Right hindlimb (tissue), 1 donor: Measurements from ENCODE around the gene PITPNM3.
"Not testable (repeated sequence)": the region's sequence is repeated elsewhere in the genome, so short reads cannot be mapped to it uniquely, and the experiment has no call there.

Source experiments
- DNase-seq: peaks from one replicate; pipeline ENCODE4 v3.0.0-alpha.2; 2018

PITPNM3 gene

GRCh38 chr17:6574687-6575595, 18.6 kb upstream of the PITPNM3 start:
- peak; percentile 53 for DNase-seq

DNA sequence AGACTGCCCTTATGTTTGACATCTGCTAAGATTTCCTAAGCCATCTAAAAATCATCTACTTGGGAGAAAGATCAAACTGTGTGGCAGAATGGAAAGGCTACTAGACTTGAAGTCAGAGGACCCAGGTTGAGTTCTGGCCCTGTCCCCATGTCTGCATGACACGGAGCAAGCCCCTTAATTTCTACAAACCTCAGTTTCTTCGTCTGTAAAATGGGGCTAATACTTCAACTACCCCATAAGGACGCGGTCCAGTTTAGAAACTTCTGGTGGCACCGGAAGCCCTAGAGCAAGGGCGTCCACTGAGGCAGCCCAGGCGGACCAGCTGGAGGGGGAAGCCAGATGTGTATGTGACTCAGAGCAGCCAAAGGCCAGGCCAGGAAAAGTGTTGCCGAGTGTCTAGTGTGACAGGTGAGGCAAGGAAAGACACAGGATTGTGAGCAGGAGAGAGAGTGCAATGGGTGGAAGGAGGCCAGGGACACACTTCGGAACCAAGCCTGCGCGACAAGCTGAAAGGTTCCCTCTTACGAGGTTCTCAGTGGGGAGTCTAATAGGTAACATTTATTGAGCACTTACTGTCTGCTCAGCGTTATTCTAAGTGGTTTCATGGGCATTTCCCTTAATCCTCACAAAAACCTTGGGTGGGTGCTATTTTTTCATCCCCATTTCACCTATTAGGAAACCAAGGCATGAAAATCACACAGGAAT, 17.8 kb upstream of the PITPNM3 start:
- DNase-seq, result no peak

GRCh38 chr17:6573495-6573894, 17.1 kb upstream of the PITPNM3 start:
- DNase-seq, result not testable (repeated sequence)

DNA sequence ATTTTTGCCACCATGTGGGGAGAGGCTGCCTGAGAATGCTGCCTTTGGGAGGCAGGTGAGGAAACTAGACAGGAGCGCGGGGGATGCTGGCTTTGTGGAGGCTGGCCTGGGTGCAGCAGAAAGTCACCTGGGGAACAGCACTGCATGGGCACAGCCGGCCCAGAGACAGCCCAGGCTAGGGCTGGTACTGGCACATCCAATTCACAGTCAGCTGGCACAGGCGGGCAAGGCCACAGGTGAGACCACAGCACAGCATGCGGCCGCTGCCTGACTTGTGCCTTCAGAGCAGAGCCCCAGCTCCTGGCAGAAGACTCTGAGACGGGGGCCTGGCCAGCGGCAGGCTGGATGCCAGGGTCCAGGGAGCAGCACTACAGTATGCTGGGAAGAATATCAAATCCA, 16.6 kb upstream of the PITPNM3 start:
- no peak for DNase-seq

GRCh38 chr17:6571452-6571781, 15.1 kb upstream of the PITPNM3 start:
- DNase-seq, result no peak

DNA sequence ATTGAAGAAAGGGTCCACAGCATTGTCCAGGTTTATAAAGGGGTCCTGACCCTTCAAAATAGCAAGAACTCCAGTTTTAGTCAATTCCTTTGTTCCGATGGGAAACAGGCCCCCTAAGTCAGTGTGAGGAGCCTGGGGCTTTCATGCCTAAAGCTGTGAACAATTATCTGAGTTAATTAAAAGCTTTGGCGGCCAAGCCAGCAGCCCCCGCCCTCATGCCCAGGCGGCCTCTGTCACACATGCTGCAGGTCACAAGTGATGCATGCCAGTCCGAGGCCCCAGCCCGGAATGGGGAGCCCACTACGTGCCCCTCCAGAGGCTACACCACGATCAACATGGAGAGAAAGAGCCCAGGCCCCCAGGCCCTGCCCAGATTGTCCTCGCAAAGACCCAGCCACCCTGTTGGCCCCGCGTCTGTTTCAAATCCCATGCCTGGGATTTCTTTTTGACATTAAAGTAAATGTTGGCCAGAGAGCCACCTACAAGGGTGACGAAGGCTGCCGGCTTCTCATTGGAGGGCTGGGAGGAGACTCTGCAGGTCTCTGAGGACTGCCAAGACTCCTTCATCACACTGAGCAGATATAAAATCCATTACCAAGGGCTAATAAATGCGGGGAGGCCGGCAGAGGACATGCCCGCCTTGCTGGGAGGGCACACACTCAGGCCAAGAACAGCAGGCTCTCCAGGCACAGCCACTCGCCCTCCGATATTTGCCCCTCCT, 14.5 kb upstream of the PITPNM3 start:
- DNase-seq, result no peak

GRCh38 chr17:6569370-6570285, 13.3 kb upstream of the PITPNM3 start:
- no peak for DNase-seq

DNA sequence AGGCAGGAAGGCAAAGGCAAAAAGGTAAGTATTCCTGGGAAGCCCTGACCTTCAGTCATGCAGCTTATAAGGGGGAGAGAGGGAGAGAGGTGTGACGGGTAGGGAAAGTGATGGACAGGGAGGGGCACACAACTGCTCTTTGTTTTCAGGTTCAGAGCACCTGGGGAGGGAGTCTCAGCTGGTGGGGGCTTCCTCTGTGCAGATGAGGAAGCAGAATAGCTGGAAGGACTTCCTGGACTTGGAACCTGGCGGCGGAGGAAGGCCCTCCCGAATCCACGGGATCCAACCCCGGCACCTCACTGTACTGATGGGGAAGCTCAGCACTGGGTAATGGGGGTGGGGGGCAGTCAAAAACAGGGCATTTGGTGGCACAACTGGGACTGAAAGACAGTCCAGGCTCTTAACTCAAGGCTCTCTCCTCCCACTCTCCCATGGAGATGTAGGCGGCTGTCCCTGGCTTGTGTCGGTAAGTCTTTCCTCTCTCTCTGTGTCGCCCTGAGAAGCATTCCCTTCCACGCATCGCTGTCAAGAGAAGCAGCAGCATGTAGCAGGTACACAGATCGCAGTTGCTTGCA, 11.9 kb upstream of the PITPNM3 start:
- DNase-seq, result no peak

- DNase-seq, result no peak
These were observed 11.3 kb upstream of the PITPNM3 start for GRCh38 chr17:6567528-6568183.

DNA sequence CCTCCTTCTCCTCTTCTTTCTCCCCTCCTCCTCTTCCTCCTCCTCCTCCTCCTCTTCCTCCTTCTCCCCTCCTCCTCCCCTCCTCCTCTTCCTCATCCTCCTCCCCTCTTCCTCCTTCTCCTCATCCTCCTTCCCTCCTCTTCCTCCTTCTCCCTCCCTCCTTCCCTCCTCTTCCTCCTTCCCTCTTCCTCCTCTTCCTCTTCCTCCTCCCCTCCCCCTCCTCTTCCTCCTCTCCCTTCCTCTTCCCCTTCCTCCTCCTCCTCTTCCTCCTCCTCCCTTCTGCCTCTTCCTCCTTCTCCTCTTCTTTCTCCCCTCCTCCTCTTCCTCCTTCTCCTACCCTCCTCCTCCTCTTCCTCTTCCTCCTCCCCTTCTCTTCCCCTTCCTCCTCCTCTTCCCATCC, 5.1 kb upstream of the PITPNM3 start:
- DNase-seq, result no peak

DNA sequence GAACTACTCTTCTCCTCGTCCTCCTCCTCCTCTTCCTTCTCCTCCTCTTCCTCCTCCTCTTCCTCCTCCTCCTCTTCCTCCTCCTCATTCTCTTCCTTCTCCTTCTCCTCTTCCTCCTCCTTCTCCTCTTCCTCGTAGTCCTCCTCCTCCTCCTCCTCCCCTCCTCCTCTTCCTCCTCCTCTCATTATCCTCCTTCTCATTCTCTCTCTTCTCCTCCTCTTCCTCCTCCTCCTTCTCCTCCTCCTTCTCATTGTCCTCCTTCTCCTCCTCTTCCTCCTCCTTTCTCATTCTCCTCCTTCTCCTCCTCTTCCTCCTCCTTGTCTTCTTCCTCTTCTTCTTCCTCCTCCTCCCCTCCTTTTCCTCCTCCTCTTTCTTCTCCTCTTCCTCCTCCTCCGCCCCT, 4.1 kb upstream of the PITPNM3 start:
- no peak for DNase-seq

DNA sequence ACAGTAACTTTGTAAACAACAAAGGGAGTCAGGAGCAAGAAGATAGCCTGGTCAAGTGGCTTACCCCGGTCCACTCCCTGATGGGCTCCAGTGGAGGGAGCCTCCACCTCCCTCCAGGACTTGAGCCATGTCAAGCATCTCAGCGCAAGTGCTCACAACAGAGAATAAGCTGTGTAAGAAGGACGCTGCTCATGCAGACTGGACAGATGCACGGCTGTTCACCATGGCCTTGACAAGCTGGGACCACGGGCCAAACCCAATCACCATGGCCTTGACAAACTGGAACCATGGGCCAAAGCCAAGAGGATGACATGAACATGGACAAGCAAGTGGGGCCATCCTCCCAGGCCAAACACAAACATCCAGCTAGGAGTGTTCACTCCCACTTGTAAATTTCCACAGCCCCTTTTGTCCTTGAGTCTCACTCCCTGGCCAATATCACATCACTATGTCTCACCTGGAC, 3.4 kb upstream of the PITPNM3 start:
- DNase-seq, result no peak

GRCh38 chr17:6558932-6559752, 2.8 kb upstream of the PITPNM3 start:
- no peak for DNase-seq

DNA sequence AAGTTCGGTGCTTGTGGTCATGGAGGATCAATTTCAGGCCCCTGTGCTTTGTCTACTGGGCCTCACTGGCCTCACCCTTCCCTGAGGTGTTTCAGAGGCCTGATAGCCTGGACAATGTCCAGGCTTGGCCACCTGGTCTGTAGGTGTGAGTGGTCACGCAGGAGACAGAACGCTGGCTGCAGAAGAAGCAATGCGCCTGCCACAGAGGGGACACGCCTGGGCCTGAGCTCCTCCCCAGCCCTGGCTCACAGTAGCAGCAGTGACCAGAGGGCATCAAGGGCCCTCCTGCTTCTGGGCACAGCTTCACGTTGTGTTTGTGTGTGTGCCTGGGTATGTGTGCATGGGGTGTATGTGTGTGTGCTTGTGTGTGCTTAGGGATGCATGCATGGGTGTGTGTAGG, 1.9 kb upstream of the PITPNM3 start:
- DNase-seq, result no peak

- no peak for DNase-seq
These were observed 684 bp upstream of the PITPNM3 start for GRCh38 chr17:6557040-6557438.

DNA sequence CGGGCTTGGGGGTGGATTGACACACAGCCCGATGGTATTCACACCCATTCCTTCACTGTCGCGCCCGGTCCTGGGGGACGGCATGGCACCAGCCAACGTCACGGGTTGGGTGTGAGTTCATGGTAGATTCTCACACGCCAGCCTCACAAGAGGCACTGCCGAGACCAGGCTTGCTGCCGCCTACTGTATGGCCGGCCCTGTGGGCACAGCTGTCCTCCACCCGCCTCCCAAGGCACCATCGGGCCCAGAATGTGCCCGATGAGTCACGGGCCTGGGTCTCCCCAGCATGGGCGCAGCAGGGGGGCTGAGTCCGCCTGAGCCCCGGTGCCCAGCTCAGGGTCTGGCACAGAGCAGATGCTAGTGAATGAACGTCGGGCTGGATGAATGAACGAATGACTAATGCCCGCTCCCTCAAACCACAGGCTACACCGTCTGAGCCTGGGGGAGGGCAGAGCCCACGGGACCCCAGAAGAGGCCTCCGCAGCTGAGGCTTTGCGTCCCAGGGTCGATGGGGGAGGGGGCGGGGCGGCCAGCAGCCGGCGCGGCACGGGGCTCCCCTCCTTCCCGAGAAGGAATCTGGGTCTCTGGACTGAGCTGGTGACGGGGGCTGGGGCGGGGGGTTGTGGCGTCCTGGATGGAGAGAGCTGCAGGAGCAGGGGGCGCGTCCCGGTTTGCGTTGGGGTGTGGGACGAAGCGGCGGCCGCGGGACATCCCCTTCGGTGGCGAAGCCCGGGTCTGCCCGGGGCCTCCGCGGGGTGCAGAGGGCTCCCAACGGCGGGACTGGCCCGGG, 829 bp downstream of the PITPNM3 start:
- DNase-seq, result no peak

- DNase-seq, result no peak
These were observed 1.5 kb downstream of the PITPNM3 start for GRCh38 chr17:6554871-6555330.

DNA sequence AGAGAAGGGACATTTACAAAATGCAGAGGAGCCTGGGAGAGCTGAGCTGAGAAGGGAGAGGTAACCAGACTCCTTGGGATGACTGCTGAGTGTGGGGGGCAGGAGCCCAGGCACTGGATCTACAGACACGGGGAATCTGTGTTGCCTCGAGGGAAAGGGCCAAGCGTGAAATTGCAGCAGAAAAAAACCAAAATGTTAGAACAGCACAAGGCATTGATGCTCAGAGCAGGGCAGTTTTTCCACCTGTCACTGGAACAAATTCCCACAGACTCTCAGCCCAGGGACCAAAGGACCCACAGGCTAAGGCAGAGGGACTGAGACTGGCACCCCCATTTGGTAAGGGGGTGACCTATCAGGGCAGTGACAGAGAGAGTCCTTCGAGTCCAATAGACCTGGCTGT, 2.0 kb downstream of the PITPNM3 start:
- no peak for DNase-seq

DNA sequence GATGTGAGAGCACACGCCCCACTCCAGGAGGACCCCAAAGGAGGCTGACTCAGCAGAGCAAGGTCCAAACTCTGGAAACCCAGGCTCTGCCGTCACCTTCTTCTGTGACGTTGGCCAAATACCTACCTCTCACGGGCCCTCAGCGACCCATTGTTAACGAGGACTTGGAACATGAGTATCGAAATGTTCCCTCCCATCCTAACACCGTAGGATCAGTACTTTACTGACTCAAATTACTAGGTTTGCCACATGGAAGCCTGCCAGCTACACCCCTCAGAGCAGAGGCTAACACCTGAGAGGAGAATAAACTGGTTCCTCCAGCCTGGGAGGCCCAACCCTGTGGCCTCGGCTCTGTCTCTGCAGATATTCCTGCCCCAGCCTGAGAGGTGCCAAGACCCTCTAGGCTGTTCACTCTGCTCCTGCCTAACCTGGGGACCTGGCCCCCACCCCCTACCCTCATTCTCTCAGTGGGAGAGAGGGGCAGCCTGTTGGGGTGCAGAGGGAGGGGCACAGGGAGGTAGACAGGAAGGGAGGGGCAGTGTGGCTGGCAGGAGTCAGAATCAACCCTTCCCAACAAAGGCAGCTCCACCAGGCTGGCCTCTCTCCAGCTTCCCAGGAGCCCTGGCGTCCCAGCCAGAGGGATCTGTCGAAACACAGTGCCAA, 4.4 kb downstream of the PITPNM3 start:
- no peak for DNase-seq
